Measurements from ENCODE around the gene CEP104. TPM values are rescaled to one million over a fixed set of nuclear protein-coding genes. Genes with fewer than 3 reads are reported as not detected.

The CEP104 gene
- total RNA-seq, 1 experiment from 2014 or later = 35.6 TPM

DNA sequence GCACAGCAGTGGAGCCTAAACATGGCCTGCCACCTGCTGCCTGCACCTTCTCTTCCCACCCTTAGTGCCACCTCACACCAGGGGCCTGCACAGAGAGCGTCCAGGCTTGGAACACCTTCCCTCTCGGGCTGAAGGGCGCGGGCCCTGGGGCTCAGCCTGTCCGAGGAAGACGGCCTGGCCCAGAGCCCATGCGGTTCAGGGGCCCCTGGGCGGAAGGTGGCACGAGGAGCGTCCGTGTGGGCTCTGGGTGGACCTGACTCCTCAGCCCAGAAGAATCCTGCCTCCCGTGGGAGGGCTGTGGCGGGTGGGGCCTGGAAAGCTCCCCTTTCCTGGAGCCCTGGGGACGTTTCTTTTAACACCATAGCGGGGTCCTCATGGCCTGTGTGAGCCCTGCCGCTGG lies 19.7 kb upstream of the CEP104 start:
- TF ChIP-seq, protein P1, sequence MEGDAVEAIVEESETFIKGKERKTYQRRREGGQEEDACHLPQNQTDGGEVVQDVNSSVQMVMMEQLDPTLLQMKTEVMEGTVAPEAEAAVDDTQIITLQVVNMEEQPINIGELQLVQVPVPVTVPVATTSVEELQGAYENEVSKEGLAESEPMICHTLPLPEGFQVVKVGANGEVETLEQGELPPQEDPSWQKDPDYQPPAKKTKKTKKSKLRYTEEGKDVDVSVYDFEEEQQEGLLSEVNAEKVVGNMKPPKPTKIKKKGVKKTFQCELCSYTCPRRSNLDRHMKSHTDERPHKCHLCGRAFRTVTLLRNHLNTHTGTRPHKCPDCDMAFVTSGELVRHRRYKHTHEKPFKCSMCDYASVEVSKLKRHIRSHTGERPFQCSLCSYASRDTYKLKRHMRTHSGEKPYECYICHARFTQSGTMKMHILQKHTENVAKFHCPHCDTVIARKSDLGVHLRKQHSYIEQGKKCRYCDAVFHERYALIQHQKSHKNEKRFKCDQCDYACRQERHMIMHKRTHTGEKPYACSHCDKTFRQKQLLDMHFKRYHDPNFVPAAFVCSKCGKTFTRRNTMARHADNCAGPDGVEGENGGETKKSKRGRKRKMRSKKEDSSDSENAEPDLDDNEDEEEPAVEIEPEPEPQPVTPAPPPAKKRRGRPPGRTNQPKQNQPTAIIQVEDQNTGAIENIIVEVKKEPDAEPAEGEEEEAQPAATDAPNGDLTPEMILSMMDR (IDR thresholded peaks at IDR 0.05; ENCODE audit: insufficient read depth in 1 of 2, low read depth in 1 of 2, low read length in 1 of 2, severe bottlenecking in 1 of 2, unreplicated experiment in 1 of 2) = no peak
- H3K4me3 Mint-ChIP-seq (ENCODE audit: unreplicated experiment) = no peak overlapping the region
- H3K27ac Mint-ChIP-seq (ENCODE audit: unreplicated experiment) = no peak overlapping the region
- intact Hi-C loops (cut with micrococcal nuclease; ENCODE audit: unreplicated experiment) = no loop called here
- no peak for DNase-seq
- Histone ChIP-seq H3K9me3 (no peaks in the 10 kb centered on the region; the same call in 1 of the 2 replicates), H3K4me3 (ENCODE audit: low read depth, low read length) (no peak overlapping the region), H3K36me3 (ENCODE audit: control insufficient read depth, insufficient read depth, low read length) (no peaks in the 10 kb centered on the region; the same call in 1 of the 2 replicates), H3K4me1 (no peaks in the 10 kb centered on the region), H3K27me3 (replicated peaks; ENCODE audit: control insufficient read depth, insufficient read depth, low read length) (no peaks in the 10 kb centered on the region)
- ChIA-PET POLR2A (no interaction called here), CTCF (no interaction called here)
- H3K36me3 Mint-ChIP-seq (ENCODE audit: insufficient read depth, unreplicated experiment) = peaks cover 9% of the 10 kb centered on the region
- H3K27me3 Mint-ChIP-seq (ENCODE audit: insufficient read depth, unreplicated experiment) = no peaks in the 10 kb centered on the region
- BruUV-seq (replicated peaks) = no TSS peak
- peaks cover 11% of the 10 kb centered on the region for H3K9me3 Mint-ChIP-seq (ENCODE audit: unreplicated experiment)
- H3K4me1 Mint-ChIP-seq (ENCODE audit: low read depth, unreplicated experiment) = no peaks in the 10 kb centered on the region

DNA sequence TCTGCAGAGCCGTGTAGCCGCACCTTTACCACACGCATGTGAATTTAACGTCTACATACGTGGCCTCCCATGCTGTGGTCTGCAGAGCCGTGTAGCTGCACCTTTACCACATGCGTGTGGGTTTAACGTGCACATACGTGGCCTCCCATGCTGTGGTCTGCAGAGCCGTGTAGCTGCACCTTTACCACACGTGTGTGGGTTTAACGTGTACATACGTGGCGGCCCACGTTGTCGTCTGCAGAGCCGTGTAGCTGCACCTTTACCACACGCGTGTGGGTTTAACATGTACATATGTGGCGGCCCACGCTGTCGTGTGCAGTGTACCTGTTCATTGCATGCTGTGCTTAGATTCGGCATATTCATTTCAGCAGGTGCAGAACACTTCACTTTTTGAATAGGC lies 17.7 kb upstream of the CEP104 start:
- H3K4me3 Mint-ChIP-seq (ENCODE audit: unreplicated experiment) = no peak overlapping the region
- no peaks in the 10 kb centered on the region for H3K4me1 ChIP-seq
- ChIA-PET CTCF (no interaction called here), POLR2A (no interaction called here)
- no peaks in the 10 kb centered on the region for H3K27me3 ChIP-seq (replicated peaks; ENCODE audit: control insufficient read depth, insufficient read depth, low read length)
- intact Hi-C loops (cut with micrococcal nuclease; ENCODE audit: unreplicated experiment) = no loop called here
- peaks cover 11% of the 10 kb centered on the region for H3K9me3 Mint-ChIP-seq (ENCODE audit: unreplicated experiment)
- H3K36me3 ChIP-seq (ENCODE audit: control insufficient read depth, insufficient read depth, low read length) = no peaks in the 10 kb centered on the region; the same call in 1 of the 2 replicates
- no peak overlapping the region for H3K4me3 ChIP-seq (ENCODE audit: low read depth, low read length)
- no peaks in the 10 kb centered on the region; the same call in 1 of the 2 replicates for H3K9me3 ChIP-seq
- H3K27me3 Mint-ChIP-seq (ENCODE audit: insufficient read depth, unreplicated experiment) = no peaks in the 10 kb centered on the region
- no peak for DNase-seq
- H3K27ac Mint-ChIP-seq (ENCODE audit: unreplicated experiment) = no peak overlapping the region
- no peaks in the 10 kb centered on the region for H3K4me1 Mint-ChIP-seq (ENCODE audit: low read depth, unreplicated experiment)
- peaks cover 12% of the 10 kb centered on the region for H3K36me3 Mint-ChIP-seq (ENCODE audit: insufficient read depth, unreplicated experiment)
- no TSS peak for BruUV-seq (replicated peaks)
- TF ChIP-seq, protein P1 (IDR thresholded peaks at IDR 0.05; ENCODE audit: insufficient read depth in 1 of 2, low read depth in 1 of 2, low read length in 1 of 2, severe bottlenecking in 1 of 2, unreplicated experiment in 1 of 2) = no peak

DNA sequence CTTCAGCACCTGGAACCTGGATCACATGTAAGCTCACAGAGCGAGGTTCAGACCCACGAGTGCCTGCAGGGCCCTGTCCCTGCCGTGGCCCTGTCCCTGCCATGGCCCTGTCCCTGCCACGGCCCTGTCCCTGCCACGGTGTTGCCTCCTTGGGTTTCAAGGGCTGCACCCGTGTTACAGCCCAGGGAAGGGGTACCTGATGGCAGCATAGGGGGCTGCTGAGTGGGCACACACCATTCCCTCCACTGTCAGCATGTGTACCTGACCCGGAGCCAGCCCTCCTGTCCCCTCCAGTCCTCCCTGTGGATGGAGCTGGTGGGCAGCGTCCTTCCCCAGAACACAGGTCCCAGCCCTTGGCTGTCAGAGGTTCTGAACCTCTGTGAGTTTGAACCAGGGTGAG lies 15.5 kb upstream of the CEP104 start:
- POLR2A ChIA-PET = no interaction called here
- Mint-ChIP-seq H3K27me3 (ENCODE audit: insufficient read depth, unreplicated experiment) (no peaks in the 10 kb centered on the region), H3K4me3 (ENCODE audit: unreplicated experiment) (no peak overlapping the region), H3K9me3 (ENCODE audit: unreplicated experiment) (no peaks in the 10 kb centered on the region), H3K27ac (ENCODE audit: unreplicated experiment) (no peak overlapping the region), H3K4me1 (ENCODE audit: low read depth, unreplicated experiment) (no peaks in the 10 kb centered on the region), H3K36me3 (ENCODE audit: insufficient read depth, unreplicated experiment) (peaks cover 12% of the 10 kb centered on the region)
- no peak overlapping the region for H3K4me3 ChIP-seq (ENCODE audit: low read depth, low read length)
- no peak for DNase-seq
- no peaks in the 10 kb centered on the region for H3K4me1 ChIP-seq
- H3K36me3 ChIP-seq (ENCODE audit: control insufficient read depth, insufficient read depth, low read length) = peaks cover 3% of the 10 kb centered on the region; the same call in 1 of the 2 replicates
- TF ChIP-seq, protein P1 (IDR thresholded peaks at IDR 0.05; ENCODE audit: insufficient read depth in 1 of 2, low read depth in 1 of 2, low read length in 1 of 2, severe bottlenecking in 1 of 2, unreplicated experiment in 1 of 2) = no peak
- H3K27me3 ChIP-seq (replicated peaks; ENCODE audit: control insufficient read depth, insufficient read depth, low read length) = no peaks in the 10 kb centered on the region
- intact Hi-C loops (cut with micrococcal nuclease; ENCODE audit: unreplicated experiment) = no loop called here
- BruUV-seq (replicated peaks) = no TSS peak
- CTCF ChIA-PET = no interaction called here
- H3K9me3 ChIP-seq = no peaks in the 10 kb centered on the region
